Liver (tissue), 9 donors: Measurements from ENCODE around the gene MYO6. TPM values are rescaled to one million over a fixed set of nuclear protein-coding genes. Genes with fewer than 3 reads are reported as not detected.

ENCODE experiments used
- DNase-seq: peaks from one replicate; pipeline ENCODE4 v3.0.0-alpha.2; 2017; ENCODE audit warnings: low spot score
- H3K27ac ChIP-seq, 2 donors: one replicate each; pipeline ENCODE4 v1.7.0; 2013; ENCODE audit warnings: inconsistent platforms in 2 of 2, low read length in 2 of 2, control low read depth in 1 of 2, low read depth in 1 of 2, mild to moderate bottlenecking in 1 of 2
- H3K27me3 ChIP-seq, 4 donors: one replicate each; pipeline versions ENCODE4 v1.6.1 to v1.7.0; 2013; ENCODE audit warnings: low read length in 3 of 4, inconsistent platforms in 1 of 4, mild to moderate bottlenecking in 1 of 4, moderate library complexity in 1 of 4; ENCODE audit not compliant: control insufficient read depth in 4 of 4, insufficient read depth in 4 of 4
- H3K36me3 ChIP-seq, 4 donors: one replicate each; pipeline versions ENCODE4 v1.6.1 to v1.7.0; 2013; ENCODE audit warnings: low read length in 3 of 4, mild to moderate bottlenecking in 3 of 4, low read depth in 1 of 4, moderate library complexity in 1 of 4; ENCODE audit not compliant: control insufficient read depth in 4 of 4, insufficient read depth in 3 of 4
- H3K4me1 ChIP-seq, 4 donors: one replicate each; pipeline versions ENCODE4 v1.6.1 to v1.7.0; 2013; ENCODE audit warnings: low read length in 3 of 4, mild to moderate bottlenecking in 3 of 4, moderate library complexity in 1 of 4; ENCODE audit not compliant: control insufficient read depth in 4 of 4, insufficient read depth in 4 of 4
- H3K4me3 ChIP-seq, 3 donors: one replicate each; pipeline versions ENCODE4 v1.6.1 to v1.7.0; 2013; ENCODE audit warnings: low read length in 3 of 3, control low read depth in 1 of 3, low read depth in 1 of 3, mild to moderate bottlenecking in 1 of 3
- H3K9ac ChIP-seq, 2 donors: one replicate each; pipeline ENCODE4 v1.7.0; 2013; ENCODE audit warnings: low read length in 2 of 2, mild to moderate bottlenecking in 2 of 2, moderate library complexity in 2 of 2, control low read depth in 1 of 2, low read depth in 1 of 2
- H3K9me3 ChIP-seq, 4 donors: one replicate each; pipeline versions ENCODE4 v1.6.1 to v1.7.0; 2013; ENCODE audit warnings: low read length in 3 of 4; ENCODE audit not compliant: control insufficient read depth in 4 of 4
- ATF3 ChIP-seq: IDR thresholded peaks from 2 replicates; pipeline ENCODE4 v1.6.1; 2016; ENCODE audit warnings: antibody characterized with exemption
- CTCF ChIP-seq: fragments of 150-350 bp; IDR thresholded peaks from 2 replicates; pipeline ENCODE4 v1.5.1; 2017; ENCODE audit warnings: improper control_type of control experiment, low read depth, low read length; ENCODE audit not compliant: missing input control
- EGR1 ChIP-seq, 2 donors: IDR thresholded peaks; 2 replicates each; pipeline ENCODE4 v1.6.1; 2016 to 2018; ENCODE audit warnings: antibody characterized with exemption in 2 of 2, low read depth in 2 of 2
- FOXA1 ChIP-seq: IDR thresholded peaks from 2 replicates; pipeline ENCODE4 v1.6.1; 2016; ENCODE audit warnings: antibody characterized with exemption
- GABPA ChIP-seq, 2 donors: IDR thresholded peaks in 1 of 2; conservative IDR thresholded peaks in 1 of 2; 2 replicates each; pipeline ENCODE4 v1.6.1; 2016; ENCODE audit warnings: antibody characterized with exemption in 2 of 2, mild to moderate bottlenecking in 1 of 2, moderate library complexity in 1 of 2
- HNF4A ChIP-seq, 2 donors: conservative IDR thresholded peaks; 2 replicates each; pipeline ENCODE4 v1.6.1; 2016; ENCODE audit warnings: antibody characterized with exemption in 2 of 2, mild to moderate bottlenecking in 2 of 2
- HNF4G ChIP-seq: IDR thresholded peaks from 2 replicates; pipeline ENCODE4 v1.6.1; 2016; ENCODE audit warnings: antibody characterized with exemption
- NR2F2 ChIP-seq: IDR thresholded peaks from 2 replicates; pipeline ENCODE4 v1.6.1; 2016; ENCODE audit warnings: antibody characterized with exemption
- RAD21 ChIP-seq, 2 donors: IDR thresholded peaks; 2 replicates each; pipeline ENCODE4 v1.6.1; 2016; ENCODE audit warnings: antibody characterized with exemption in 2 of 2, mild to moderate bottlenecking in 2 of 2
- REST ChIP-seq: IDR thresholded peaks from 2 replicates; pipeline ENCODE4 v1.6.1; 2016; ENCODE audit warnings: antibody characterized with exemption, mild to moderate bottlenecking
- RXRA ChIP-seq, 2 donors: IDR thresholded peaks; 2 replicates each; pipeline ENCODE4 v1.6.1; 2017 to 2018; ENCODE audit warnings: antibody characterized with exemption in 2 of 2, mild to moderate bottlenecking in 1 of 2
- TAF1 ChIP-seq: conservative IDR thresholded peaks from 2 replicates; pipeline ENCODE4 v1.6.1; 2016; ENCODE audit warnings: antibody characterized with exemption, mild to moderate bottlenecking
- YY1 ChIP-seq: IDR thresholded peaks from 2 replicates; pipeline ENCODE4 v1.6.1; 2016; ENCODE audit warnings: antibody characterized with exemption, mild to moderate bottlenecking
- WGBS: extraction: QIAGEN DNeasy Blood & Tissue Kit; methylation state at CpG from one replicate; pipeline ENCODE4 v1.1.7; 2013; 5-methylcytosine and 5-hydroxymethylcytosine counted together
- polyA plus RNA-seq, 2 donors: library from polyadenylated mRNA; stranded (reverse) in 1 of 2; unstranded in 1 of 2; fragments of 200-250 nt in 1 of 2; fragments of >200 nt in 1 of 2; fragmentation: Nextera tagmentation in 1 of 2; extraction: Ambion mirVana in 1 of 2; gene quantifications; one replicate each; pipeline versions ENCODE4 v1.2.1 to v1.2.3, GENCODE V29; 2013 to 2015
- total RNA-seq, 2 donors: library from RNA; depleted of rRNA; stranded (reverse); fragments of >200 nt; gene quantifications; one replicate each; pipeline ENCODE4 v1.2.3, GENCODE V29; 2014
- donor health status: healthy.
- donor health status: healthy.
- donor health status: healthy.
- donor health status: healthy.
- donor health status: healthy.

Gene MYO6
- total and polyA plus RNA-seq, 4 donors: 6.5 to 18.3 (median 12.7) TPM

GRCh38 chr6:75711173-75711572 is 37.9 kb upstream of the MYO6 start:
- H3K9me3 ChIP-seq: no peaks in the 10 kb centered on the region
- H3K27me3 ChIP-seq: no peaks in the 10 kb centered on the region
- no peaks in the 10 kb centered on the region for H3K4me1 ChIP-seq
- DNase-seq: no peak
- no peak overlapping the region for H3K4me3 ChIP-seq
- no peak overlapping the region for H3K9ac ChIP-seq
- no peak overlapping the region for H3K27ac ChIP-seq
- WGBS: 100% methylated on average over 2 of the region's 2 CpGs
- peaks cover 4 to 44% (median 32%) of the 10 kb centered on the region in 4 donors for H3K36me3 ChIP-seq
- TF ChIP-seq RXRA (IDR thresholded peaks at IDR 0.05) (no peak), EGR1 (IDR thresholded peaks at IDR 0.05; ENCODE audit: low read depth in 2 of 2) (no peak), FOXA1 (no peak), HNF4A (conservative IDR thresholded peaks at IDR 0.05) (no peak), GABPA (IDR thresholded peaks at IDR 0.05 in 1 of 2, conservative IDR thresholded peaks at IDR 0.05 in 1 of 2) (no peak), ATF3 (no peak), TAF1 (no peak), HNF4G (no peak), CTCF (no peak), REST (no peak)

GRCh38 chr6:75719133-75719532 is 29.9 kb upstream of the MYO6 start:
- Histone ChIP-seq H3K36me3 (peaks cover 0 to 14% (median 10%) of the 10 kb centered on the region in 4 donors), H3K9me3 (no peaks in the 10 kb centered on the region), H3K4me3 (no peak overlapping the region), H3K27me3 (no peaks in the 10 kb centered on the region), H3K9ac (no peak overlapping the region), H3K4me1 (no peaks in the 10 kb centered on the region), H3K27ac (no peak overlapping the region)
- 96% methylated on average over 3 of the region's 3 CpGs for WGBS
- no peak for TF ChIP-seq FOXA1
- no peak for TF ChIP-seq RAD21 (IDR thresholded peaks at IDR 0.05)
- DNase-seq: no peak

GRCh38 chr6:75723382-75723781 is 25.7 kb upstream of the MYO6 start:
- TF ChIP-seq CTCF (no peak), NR2F2 (no peak), YY1 (no peak), RAD21 (IDR thresholded peaks at IDR 0.05) (no peak)
- no peak overlapping the region for H3K9ac ChIP-seq
- H3K9me3 ChIP-seq: no peaks in the 10 kb centered on the region
- no peak overlapping the region for H3K4me3 ChIP-seq
- DNase-seq: no peak
- no peak overlapping the region for H3K27ac ChIP-seq
- H3K4me1 ChIP-seq: no peaks in the 10 kb centered on the region
- H3K27me3 ChIP-seq: no peaks in the 10 kb centered on the region
- 96% methylated on average over 2 of the region's 2 CpGs for WGBS
- H3K36me3 ChIP-seq: no peaks in the 10 kb centered on the region
